NCI-H146 treated with DMSO at 0.1 percent for 48 hours (cell line): ENCODE measurements around the gene PEPD.

Source experiments
- DNase-seq: peaks from one replicate; lab custom pipeline; 2025; ENCODE audit not compliant: unreplicated experiment; lab: John Stamatoyannopoulos, UW

The PEPD gene

GRCh38 chr19:33339016-33339984 lies 182.3 kb downstream of the PEPD start:
- DNase-seq, result no peak
